ENCODE results near the gene AMOTL1.

The AMOTL1 gene

DNA sequence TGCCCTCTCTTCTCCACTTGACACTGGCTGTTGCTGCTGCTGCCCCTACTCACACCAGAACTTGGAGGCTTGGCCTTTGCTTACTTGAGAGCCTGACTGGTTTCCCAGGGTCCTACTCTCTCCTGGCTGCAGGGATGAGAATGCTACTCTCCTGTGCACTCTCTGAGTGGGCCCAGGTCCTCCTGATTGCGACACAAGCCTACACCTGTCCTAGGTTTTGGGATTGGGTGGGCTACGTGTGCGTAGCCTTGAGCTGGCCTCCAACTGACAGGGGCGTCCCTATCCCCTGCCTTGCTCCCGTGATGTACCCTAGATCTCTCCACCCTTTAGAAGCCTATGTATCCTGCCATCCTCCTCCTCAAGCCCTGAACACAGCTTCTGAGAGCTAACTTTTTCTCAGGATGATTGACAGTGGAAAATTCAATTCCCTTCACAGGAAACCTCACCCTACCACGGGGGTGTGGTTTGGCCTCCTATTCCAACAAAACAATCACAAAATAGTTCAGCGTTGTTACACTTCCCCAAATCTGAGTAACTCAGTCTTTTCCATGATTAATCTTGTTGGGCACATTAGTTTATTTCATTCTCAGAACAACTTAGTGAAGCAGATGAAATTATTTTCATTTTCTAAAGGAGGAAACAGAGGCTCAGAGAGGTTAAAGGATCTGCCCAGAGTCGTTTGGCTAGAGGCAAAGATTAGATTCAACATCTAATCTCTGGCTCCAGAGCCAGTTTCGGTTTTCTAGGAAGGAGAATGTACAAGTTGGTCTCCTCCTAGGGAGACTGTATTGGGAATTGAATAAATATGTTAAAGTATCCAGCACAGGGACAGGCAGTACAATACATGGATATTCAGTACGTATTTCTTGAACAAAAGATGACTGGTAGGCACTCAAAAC is 17.6 kb upstream of the AMOTL1 start:
- 0 out of 2 replicates have a peak, but pooled peaks have one; percentile 13 for TF ChIP-seq CEBPB (IDR thresholded peaks at IDR 0.05)
- TF ChIP-seq TEAD4 (IDR thresholded peaks at IDR 0.05), result no peak

DNA sequence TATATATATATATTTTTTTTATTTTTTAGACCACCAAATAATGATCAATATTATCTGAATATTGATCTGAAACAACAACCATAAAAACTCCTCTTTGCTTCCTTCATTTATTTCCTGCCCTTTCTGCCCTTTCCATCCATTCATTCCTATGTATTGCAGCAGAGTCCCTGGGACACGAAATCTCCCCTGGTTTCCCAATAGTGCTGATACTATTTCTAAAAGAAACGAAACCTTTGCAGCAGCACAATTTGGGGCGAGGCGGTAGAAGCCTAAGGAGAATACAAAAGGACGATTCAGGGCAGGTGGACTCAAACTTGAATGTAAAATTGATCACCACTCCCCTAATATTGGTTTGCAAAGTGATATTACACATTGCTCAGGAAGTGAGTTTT is 16.9 kb upstream of the AMOTL1 start:
- TF ChIP-seq EGR1 (IDR thresholded peaks at IDR 0.05) (no peak), TCF12 (IDR thresholded peaks at IDR 0.05; ENCODE audit: low read depth) (no peak), RAD21 (IDR thresholded peaks at IDR 0.05; ENCODE audit: low read depth) (no peak), NFIC (IDR thresholded peaks at IDR 0.05) (no peak), ZBTB7A (IDR thresholded peaks at IDR 0.05; ENCODE audit: low read depth) (no peak), EP300 (IDR thresholded peaks at IDR 0.05; ENCODE audit: borderline replicate concordance) (no peak), YY1 (IDR thresholded peaks at IDR 0.05; ENCODE audit: low read depth) (no peak), USF1 (IDR thresholded peaks at IDR 0.05) (no peak), CEBPB (IDR thresholded peaks at IDR 0.05) (no peak), TEAD4 (IDR thresholded peaks at IDR 0.05) (no peak), CREB1 (IDR thresholded peaks at IDR 0.05; ENCODE audit: low read depth) (no peak), TAF1 (IDR thresholded peaks at IDR 0.05; ENCODE audit: low read depth) (no peak), FOXM1 (IDR thresholded peaks at IDR 0.05; ENCODE audit: borderline replicate concordance, low read depth) (no peak), REST (IDR thresholded peaks at IDR 0.05; ENCODE audit: low read depth) (no peak)
- TF ChIP-seq, protein P1, sequence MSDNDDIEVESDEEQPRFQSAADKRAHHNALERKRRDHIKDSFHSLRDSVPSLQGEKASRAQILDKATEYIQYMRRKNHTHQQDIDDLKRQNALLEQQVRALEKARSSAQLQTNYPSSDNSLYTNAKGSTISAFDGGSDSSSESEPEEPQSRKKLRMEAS (IDR thresholded peaks at IDR 0.05), result no peak

DNA sequence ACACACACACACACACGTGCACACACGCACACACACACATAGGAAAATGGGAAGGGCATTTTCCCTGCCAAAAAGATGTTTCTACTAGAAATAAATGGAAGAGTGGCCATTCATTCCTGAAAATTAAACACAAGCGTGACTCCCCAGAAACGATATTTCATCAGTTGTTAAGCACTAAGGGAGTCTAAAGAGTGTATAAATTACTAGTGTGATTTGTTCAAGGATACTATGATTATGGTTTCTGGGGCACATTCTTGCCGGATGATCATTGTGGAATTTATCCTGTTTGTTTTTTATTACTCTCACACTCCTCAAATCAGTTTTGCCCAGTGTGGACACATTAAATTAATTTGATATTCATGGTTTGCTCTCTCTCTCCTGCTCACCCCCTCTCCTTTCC is 16.4 kb upstream of the AMOTL1 start:
- TF ChIP-seq, protein P1 (IDR thresholded peaks at IDR 0.05), result no peak
- TF ChIP-seq TCF12 (IDR thresholded peaks at IDR 0.05; ENCODE audit: low read depth), result no peak
- TF ChIP-seq CREB1 (IDR thresholded peaks at IDR 0.05; ENCODE audit: low read depth), result no peak
- TF ChIP-seq YY1 (IDR thresholded peaks at IDR 0.05; ENCODE audit: low read depth), result no peak
- TF ChIP-seq CEBPB (IDR thresholded peaks at IDR 0.05), result no peak
- no peak for TF ChIP-seq RAD21 (IDR thresholded peaks at IDR 0.05; ENCODE audit: low read depth)
- no peak for TF ChIP-seq TAF1 (IDR thresholded peaks at IDR 0.05; ENCODE audit: low read depth)
- no peak for TF ChIP-seq FOXM1 (IDR thresholded peaks at IDR 0.05; ENCODE audit: borderline replicate concordance, low read depth)
- TF ChIP-seq USF1 (IDR thresholded peaks at IDR 0.05), result no peak
- no peak for TF ChIP-seq EP300 (IDR thresholded peaks at IDR 0.05; ENCODE audit: borderline replicate concordance)
- TF ChIP-seq ZBTB7A (IDR thresholded peaks at IDR 0.05; ENCODE audit: low read depth), result no peak
- TF ChIP-seq EGR1 (IDR thresholded peaks at IDR 0.05), result no peak
- no peak for TF ChIP-seq NFIC (IDR thresholded peaks at IDR 0.05)
- no peak for TF ChIP-seq REST (IDR thresholded peaks at IDR 0.05; ENCODE audit: low read depth)
- TF ChIP-seq TEAD4 (IDR thresholded peaks at IDR 0.05), result no peak

GRCh38 chr11:94753630-94754029 is 14.5 kb upstream of the AMOTL1 start:
- TF ChIP-seq YY1 (IDR thresholded peaks at IDR 0.05; ENCODE audit: low read depth) (no peak), FOXM1 (IDR thresholded peaks at IDR 0.05; ENCODE audit: borderline replicate concordance, low read depth) (no peak), CREB1 (IDR thresholded peaks at IDR 0.05; ENCODE audit: low read depth) (no peak), REST (IDR thresholded peaks at IDR 0.05; ENCODE audit: low read depth) (no peak), NFIC (IDR thresholded peaks at IDR 0.05) (no peak), TAF1 (IDR thresholded peaks at IDR 0.05; ENCODE audit: low read depth) (no peak), ZBTB7A (IDR thresholded peaks at IDR 0.05; ENCODE audit: low read depth) (no peak), USF1 (IDR thresholded peaks at IDR 0.05) (no peak), TEAD4 (IDR thresholded peaks at IDR 0.05) (no peak), CEBPB (IDR thresholded peaks at IDR 0.05) (no peak), EGR1 (IDR thresholded peaks at IDR 0.05) (no peak), TCF12 (IDR thresholded peaks at IDR 0.05; ENCODE audit: low read depth) (no peak)
- TF ChIP-seq, protein P1 (IDR thresholded peaks at IDR 0.05), result no peak
